ENCODE data around the gene TSC22D3.

Gene TSC22D3

DNA sequence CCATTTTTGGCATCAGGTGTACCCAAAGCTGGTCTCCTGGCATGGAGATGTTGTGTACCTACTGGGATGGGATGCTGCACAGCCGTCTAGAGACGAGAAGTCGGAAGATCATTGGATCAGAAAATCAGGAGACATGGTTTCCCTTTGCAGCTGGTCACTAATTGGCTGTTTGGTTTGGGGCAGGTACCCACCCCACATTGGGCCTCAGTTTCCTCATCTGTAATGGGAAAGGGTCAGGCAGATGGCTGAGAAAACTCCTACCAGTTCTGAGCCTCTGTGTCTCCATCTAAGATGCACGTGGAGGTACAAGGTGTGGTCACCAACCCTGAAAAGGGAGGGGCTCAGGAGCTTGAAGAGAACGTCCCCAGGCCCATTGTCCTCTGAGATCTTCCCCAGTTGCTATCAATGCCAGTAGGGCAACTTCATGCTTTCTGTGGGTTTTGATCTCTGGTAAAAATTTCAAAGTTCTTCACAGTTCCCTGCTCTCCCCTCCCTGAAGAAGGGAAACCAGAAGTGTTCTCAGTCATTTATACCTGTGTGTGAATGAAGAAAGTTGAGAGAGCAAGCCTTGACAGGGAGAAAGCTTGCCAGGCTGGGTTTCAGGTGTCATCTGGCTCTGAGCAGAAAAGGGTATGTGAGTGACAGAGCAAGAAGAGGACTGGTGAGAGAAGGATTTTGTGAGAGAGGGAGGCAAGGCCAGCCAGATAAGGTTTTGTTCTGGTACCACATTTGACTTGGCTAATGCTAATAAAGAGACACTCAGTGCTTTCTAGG is 15.1 kb downstream of the TSC22D3 start:
- no peak for DNase-seq

DNA sequence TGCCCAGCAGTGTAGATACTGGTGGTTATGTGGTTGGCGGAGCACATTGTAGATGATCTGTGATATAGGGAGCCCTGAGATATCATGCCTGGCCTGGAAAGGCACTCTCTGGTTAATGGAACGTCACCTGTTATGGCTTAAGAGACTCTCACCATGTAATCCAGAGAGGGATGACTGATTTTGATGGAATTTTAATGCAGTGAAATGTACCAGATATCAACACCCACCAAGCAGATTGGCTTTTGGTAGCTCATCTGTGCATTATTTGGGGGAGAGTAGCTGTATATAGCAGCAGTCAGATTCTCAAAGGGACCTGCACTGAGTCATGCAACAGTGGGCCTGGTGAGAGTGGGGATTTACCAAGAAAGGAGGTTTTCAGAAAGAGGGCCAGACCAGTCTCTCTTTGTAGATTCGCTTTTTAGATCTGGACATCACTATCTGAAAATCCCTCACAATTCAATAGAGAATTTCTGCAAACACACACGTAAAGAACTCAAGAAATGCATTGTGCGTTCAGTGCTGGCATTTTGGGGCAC is 17.3 kb downstream of the TSC22D3 start:
- no peak for DNase-seq

DNA sequence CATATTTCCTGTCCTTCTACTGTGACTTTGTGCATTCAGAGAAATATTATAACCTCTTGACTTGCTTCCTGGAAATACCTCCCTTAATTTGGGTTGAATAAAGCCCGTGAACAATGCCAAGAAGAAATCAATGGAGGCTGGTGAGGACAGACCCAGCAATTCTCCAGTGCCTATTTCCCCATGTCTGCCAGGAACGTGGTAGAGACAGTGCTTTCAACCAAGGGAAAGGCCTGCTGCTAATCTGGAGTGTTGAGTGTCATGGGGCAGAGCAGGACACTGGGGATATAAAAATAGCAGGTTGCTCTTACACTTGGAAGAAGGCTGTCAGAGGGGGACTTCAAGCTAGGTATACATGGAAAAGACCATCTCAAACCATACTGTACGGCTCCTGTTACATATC is 19.9 kb downstream of the TSC22D3 start:
- no peak for DNase-seq

DNA sequence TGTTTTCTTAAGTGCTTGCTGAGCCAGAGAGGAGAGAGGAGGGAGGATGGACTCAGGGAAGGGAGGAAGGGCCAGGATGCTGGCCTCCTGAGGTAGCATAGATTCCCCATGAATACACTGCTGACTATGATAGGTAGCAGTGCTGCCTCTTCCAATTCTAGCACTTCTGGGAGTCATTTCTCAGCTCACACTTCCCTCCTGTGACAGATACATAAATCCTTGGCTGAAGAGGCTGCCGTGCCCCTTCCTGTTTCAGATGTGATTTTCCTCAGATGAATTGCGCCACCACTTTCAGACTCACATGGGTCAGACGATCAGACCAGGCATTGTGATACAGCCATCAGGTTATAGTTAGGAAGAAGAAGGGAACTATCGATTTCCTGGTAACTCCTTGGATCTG is 22.4 kb downstream of the TSC22D3 start:
- DNase-seq, result no peak

DNA sequence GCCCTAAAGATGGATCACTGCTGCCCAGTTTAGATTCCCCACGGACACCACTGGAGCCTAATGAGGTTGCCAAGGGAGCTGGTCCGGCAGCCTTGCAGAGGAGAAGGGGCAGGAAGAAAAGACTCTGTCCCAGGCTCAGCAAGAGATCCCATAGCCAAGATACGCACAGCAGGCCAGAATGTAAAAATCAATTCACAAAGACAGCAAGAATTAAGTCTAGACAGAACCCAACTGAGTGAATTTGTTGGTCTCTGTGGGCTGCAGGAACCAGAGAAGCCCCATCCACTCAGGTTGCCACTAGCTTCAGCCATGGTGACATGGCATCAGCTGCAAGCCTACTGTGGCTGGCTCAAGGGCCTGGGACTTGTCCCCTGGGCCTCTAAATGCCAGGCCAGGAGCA is 22.9 kb downstream of the TSC22D3 start:
- no peak for DNase-seq

DNA sequence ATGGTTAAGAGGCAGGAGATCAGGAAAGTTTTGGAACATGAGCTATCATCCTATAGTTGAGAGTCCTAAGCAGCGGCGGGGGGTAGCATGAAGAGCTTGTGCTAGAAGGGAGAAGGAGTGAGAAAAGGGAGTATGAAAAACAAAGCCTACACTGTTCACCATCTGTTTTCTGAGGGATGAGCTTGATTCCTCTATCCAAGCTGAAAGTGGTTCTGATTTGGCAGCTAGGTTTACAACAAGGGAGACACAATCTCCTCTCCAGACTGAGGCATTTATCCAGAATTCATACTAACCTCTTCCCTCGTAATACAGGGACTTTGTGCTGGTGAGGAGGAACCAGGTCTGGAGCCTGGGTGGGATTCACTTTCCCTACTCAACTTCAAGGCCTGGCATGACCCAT is 23.5 kb downstream of the TSC22D3 start:
- DNase-seq, result no peak

DNA sequence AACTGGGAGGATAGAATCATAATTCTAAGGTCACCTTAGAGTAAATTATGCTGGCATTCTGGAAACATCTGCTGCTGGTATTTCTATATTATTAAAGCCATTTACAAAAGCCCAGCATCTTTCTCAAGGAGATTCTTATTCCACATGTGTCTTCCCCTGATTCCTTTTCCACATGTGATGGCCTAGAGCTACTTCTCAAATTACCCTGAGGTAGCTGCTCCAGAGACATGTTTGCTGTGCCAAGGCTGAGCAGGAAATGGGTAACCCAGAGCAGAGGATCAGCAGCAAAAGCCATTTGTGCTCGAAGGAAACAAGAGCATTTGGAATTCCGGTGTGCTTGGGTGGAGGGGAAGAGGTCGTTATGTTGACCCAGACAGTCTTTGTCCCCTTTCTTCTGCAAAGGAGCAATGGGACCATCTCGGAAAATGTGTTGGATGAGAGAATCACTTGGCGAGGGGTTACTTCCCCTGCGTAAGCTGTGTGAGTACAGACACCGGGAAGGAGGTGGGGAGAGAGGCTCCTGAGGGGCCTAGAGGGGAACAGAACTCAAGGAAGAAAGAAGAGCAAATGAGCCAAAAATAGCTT is 24.6 kb downstream of the TSC22D3 start:
- DNase-seq, result no peak

DNA sequence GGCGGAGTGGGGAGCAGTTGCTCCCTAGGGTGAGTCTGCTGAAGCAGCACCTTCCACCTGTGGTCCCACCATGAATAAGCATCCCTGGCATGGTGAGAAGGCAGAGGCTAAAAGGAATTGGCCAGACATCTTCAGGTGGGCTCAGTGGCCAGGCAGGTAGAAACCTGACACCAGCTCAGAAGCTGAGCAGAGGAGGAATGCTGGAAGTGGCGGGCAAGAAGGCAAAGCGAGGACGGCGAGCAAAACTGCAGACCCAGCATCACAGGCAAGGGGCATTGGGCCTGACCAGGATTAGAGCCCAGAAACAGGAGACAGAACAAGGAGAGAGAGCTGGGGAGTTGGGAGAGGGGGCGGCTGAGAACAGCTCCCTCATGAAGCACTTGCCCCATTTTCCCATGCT is 25.3 kb downstream of the TSC22D3 start:
- DNase-seq, result no peak

DNA sequence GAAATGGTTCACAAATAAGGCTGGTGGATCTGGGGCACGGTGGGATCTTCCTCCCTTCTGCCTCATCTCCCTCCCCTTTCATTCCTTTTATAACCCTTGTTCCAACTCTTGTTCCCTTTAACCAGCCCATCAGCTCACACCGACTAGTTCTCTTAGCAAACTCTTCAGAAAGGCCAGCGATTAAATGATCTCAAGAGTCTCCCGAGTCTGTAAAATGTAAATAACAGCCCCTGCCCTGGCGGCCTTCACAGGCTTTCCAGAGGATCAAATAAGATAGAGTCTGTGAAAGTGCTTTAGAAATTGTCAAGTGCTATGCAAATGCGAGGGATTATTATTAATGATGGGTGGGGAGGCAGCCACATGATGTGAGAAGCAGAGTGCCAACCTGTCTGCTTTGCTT is 27.1 kb downstream of the TSC22D3 start:
- DNase-seq, result peak; percentile 96

DNA sequence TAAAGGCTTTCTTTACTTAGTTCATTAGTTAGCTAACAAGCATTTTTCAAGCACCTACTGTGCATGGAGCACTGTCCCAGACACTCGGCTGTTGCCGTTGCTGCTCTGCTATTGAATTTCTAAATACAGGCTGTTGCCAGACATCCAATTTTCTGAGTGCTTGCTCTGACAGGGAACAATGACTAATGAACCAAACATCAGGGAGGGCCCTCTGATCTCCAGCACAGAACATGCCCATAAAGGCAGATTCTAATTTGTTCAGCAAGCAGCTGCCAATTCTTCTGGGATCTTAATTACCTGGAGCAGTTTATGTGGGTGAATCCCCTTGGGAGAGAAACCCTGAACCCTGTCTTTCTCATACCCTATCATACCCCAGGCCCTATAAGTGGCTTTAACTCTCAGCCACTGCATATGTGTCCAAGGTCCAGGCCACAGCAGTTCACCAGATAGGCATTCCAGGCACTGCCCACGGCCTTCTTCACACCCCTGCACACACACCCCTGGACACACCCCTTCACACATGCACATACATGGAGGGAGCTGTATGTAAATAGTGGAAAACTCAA is 27.9 kb downstream of the TSC22D3 start:
- no peak for DNase-seq

DNA sequence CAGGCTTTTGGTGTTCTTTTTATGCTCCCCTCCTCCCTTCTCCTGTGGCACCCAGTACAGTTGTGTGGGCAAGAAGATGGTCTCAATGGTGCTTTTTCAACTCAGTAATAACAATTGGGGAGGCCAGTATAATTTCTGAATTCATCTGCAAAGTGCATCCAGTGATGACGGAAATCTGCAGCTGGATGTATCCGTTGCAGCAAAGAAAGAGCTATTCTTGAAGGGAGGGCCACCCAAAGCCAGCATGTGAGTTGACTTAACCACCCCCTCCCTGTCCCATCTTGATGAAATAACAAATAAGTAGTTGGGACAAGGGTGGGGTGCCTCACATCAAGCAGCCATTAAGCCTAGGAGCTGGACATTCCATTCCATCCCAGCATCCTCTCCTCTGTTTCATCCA is 30.7 kb downstream of the TSC22D3 start:
- no peak for DNase-seq

DNA sequence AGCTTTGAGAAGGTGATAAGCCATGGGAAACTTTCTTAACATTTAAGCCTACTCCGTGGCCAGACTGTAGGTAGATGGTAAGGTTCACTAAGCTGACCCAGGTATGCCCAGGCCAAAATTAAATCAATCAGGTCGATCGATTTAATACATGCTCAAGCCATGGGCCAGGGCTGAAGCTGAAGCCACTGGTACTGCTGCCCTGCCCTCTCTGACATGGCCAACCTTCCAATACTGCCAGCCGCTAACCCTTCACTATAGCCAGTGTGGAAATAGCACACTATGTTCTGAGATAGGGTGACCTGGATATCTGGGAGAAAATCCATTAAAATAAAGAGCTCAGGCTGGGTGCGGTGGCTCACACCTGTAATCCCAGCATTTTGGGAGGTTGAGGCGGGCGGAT is 31.6 kb downstream of the TSC22D3 start:
- DNase-seq, result no peak

DNA sequence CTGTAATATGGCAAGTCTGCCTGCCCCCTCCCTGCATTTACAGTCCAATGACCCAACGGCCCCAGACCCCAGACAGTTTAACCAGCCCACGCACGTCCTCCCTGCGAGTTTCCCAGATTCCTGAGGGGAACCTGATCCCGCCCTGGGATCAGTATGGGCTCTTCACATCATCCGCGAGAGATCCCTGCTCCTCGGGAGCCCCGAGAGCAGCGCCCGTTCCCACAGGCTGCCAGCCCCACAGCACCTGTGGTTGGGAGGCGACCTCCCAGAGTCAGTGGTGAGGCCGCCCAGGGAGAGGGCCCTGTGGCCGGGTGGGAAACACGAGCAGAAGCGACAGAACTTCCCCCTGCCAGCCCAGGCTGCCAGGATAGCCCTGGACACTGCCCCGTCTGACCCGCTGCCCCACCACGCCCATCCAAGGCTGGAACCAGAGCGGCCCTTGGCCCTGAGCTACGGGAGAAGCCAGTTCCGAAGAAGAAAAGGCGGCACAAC is 32.8 kb downstream of the TSC22D3 start:
- DNase-seq, result no peak

DNA sequence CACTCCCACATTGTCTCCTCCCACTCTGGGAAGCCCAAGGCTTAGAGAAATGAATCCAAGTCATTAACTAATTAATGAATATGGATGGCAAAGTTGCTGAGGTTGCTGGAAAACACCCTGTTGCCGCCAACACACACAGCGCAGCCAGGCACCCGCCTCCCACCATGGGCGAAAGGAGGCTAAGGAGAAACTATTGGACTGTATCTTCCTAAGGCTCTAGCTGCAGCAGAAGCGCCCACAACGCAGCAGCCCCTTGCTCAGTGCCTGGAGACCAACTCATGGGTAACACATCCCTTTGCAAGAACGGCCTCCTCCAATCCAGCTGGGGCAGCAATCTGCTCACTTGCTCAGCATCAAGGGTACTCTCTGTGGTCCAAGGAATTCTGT is 34.2 kb downstream of the TSC22D3 start:
- no peak for DNase-seq

DNA sequence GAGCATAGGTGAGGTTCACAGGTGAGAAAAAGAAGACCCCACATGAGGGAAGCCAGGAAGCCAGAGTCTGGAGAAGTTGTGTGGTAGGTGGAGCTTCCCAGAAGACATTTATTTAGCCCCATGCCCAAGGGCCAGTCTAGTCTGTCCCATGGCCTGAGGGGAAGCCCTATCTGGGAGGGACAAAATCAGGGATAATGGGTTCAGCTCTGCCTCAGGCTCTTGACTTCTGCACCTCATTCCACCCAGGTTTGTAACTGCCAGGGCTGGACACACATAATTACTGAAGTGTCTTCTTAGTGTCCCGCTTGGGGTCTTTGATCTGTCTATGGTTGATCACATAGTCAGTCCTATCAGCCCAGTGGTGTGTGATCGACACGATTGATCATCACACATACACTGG is 36.0 kb downstream of the TSC22D3 start:
- DNase-seq, result no peak

DNA sequence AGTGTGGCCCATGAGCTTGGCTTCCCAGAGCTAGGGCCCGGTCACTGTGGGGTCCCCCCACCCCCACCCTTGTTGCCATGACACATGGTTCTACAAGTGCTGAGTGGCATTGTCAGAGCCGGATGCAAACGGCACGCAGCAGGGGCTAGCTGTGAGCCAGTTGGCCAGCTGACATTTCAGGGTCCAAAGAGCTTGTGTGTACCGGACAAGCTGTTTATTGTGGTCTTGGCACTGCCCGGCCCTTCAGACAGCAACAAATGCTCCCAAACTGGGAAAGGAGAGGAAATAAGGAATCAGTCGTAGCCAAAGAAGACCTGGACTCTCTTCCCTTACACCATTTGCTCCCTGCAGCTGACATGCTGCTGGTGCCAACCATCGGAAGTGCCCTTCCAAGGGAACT is 36.8 kb downstream of the TSC22D3 start:
- DNase-seq, result no peak

DNA sequence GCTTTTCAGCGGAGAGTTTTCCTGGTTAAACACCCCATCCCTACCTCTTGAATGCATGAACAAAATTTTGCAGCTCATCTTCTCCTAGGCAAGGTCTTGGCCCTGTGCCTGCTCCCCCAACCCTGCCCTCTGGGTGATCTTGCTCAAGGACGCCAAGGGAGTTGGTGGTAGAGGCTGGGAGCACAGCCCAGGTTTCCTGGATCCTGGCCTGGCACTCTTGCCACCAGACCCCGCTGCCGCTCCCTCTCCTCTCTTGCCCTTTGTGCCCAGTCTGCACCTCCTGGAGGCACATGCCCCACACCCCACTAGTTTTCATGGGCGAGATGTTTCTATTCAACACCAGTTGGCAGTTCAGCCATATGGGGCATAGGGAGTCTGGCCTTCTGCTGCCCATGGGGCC is 37.3 kb downstream of the TSC22D3 start:
- DNase-seq, result no peak

DNA sequence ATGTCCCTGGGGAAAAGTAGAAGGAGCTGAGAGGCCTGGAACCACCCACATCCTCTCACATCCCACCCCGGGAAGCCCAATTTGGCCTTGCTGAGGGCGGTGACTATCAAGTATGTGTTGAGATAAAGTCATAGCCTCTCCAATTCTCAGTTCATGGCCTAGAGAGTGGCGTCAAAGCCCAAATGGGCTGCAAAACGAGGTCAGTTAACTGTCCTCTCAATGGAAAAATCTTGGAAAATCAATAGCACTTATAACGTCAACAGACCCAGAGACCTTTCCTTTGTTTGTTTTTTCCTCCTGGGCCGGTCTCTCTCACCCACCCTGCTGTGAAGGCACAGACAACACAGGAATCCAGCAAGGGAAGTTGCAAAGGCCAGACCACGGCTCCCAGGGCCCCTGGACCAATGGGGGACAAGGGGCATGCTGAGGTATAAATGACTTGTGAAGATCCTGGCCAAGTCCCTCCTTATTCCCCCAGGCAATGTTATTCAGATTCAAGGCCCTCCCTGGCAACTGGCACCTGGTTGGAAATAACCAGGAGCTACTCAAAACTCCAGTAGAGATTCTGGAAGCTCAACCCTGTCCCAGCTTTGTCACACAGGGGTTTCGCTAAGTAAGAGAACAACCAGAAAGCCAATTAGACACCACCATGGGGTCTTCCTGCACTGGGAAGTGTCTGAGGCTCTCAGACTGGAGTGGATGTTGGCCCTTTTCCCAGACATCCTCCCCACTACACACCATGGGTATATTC is 38.6 kb downstream of the TSC22D3 start:
- no peak for DNase-seq

DNA sequence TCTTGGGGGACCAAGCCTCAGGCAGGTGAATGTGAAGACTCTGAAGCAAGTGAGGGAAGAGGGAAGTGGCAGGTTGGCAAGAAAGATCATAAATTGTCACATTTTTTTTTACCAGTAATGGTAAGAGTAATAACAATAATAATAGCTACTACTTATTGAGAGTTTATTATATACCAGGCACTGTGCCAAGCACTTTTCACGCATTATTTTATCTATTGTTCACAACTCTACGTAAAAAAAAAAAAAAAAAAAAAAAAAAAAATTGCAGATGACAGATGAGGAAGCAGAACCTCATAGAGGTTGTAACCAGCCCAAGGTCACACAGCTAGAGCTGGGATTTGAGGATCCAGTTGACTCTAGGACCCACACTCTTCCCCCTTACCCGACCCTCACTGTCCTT is 40.9 kb downstream of the TSC22D3 start:
- DNase-seq, result no peak

DNA sequence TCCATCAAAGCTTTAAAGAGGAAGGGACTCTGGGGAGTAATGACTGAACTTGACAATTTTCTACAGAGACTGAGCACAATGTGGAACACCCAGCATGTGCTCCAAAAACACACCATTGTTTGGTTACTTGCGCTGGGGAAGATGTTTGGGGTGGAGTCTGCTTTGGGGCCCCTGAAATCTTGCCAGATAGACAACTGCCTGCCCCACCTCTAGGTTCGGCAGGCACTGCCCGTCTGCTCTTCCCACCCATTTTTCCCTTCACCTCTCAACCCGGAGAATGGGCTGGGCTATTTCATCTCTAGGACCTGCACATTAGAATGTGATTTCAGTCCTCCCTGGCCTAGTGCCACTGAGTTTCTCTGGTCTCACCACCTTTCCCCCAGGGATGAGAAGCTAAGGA is 41.9 kb downstream of the TSC22D3 start:
- no peak for DNase-seq

DNA sequence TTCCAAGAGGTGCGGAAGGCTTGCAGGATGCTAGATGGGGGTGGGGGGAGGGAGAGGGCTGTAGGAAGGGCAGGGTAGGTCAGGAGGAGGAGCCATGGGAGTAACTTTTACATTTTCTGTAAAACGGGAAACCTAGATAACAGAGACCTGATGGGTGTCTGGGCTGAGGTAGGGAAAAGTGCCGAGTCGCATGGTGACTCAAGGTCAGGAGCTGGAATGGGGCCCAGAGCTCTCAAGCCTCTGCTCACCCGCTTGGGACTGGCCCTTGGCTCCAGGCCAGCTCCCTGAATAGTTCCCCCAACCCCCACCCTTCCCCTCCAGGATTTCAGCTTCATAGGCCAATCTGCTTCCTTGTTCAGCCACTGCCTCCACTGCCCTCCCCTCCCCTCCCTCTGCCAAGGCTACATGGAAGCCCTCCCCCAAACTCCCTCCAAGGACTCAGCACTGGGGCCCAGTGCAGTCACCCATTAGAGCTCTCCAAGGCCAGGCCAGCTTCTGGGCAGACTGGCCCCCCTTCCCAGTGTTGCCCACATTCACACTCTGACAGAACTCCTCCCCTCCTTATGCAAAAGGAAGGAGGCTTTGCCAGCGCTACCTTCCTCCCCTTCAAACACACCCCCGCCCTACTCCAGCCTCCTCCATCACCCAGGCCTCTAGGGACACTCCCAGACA is 43.6 kb downstream of the TSC22D3 start:
- DNase-seq, result peak; percentile 14

DNA sequence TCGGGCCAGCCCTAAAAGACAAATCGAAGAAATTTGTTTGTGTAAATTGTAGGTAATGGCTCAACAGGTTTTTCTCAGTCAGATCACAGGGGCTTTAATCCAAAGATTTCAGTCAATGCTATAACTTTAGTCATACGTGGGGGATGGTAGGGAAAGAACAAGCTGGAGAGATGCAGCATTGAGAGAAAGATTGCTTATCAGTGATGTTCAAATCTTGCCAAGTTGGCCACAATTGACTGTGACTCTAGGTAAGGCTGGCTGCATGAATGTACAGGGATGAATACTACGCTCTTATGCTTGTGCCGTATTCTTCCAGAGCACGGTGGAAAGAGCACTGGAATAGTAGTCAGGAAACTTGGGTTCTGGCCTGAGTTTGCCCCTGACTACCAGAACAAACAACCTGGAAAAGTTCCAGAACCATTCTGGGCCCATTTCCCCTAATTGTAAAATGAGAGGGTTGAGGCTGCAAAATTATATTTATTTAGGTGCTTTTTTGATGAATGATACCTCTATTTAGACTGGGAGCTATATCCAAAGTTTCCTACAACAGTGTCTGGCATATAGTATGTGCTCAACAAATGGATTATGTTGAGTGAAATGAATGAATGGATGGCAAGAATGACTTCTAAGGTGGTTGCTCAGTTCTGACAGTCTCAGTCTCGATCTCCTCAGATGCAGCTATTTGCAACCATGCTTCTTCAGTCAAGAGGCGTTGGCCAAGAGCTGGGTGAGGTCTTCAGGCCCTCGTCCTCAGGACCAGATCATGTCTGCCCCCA is 44.4 kb downstream of the TSC22D3 start:
- no peak for DNase-seq

All from NCI-H524 treated with DMSO at 0.1 percent for 48 hours (cell line).